Stomach (tissue), 9 donors: ENCODE measurements around the gene AIFM3. TPM values are rescaled to one million over a fixed set of nuclear protein-coding genes. Genes with fewer than 3 reads are reported as not detected.

ENCODE experiments used
- DNase-seq, 2 donors: peaks; one replicate each; pipeline versions ENCODE4 v3.0.0 to v3.0.0-alpha.2; 2013 to 2019
- H3K27ac ChIP-seq, 5 donors: fragments of 200-600 bp in 4 of 5; sonication (generic) in 4 of 5; one replicate each; pipeline ENCODE4 v1.5.1; 2013 to 2019; ENCODE audit warnings: mild to moderate bottlenecking in 1 of 5, moderate library complexity in 1 of 5
- H3K27me3 ChIP-seq, 3 donors: fragments of 200-600 bp; sonication (generic); one replicate each; pipeline ENCODE4 v1.5.1; 2017 to 2019; ENCODE audit warnings: mixed run types in 1 of 3
- H3K36me3 ChIP-seq, 4 donors: fragments of 200-600 bp; sonication (generic); 1 replicate in 3 of 4; 2 replicates in 1 of 4; pipeline ENCODE4 v1.5.1; 2016 to 2019
- H3K4me1 ChIP-seq, 4 donors: fragments of 200-600 bp; sonication (generic); one replicate each; pipeline ENCODE4 v1.5.1; 2016 to 2019
- H3K4me3 ChIP-seq, 4 donors: fragments of 200-600 bp; sonication (generic) in 3 of 4; one replicate each; pipeline ENCODE4 v1.5.1; 2016 to 2019; ENCODE audit warnings: mild to moderate bottlenecking in 1 of 4
- H3K9me3 ChIP-seq, 4 donors: fragments of 200-600 bp; sonication (generic); one replicate each; pipeline ENCODE4 v1.5.1; 2016 to 2019
- CTCF ChIP-seq, 7 experiments: fragments of 450-650 bp in 4 of 7; fragments of 200-600 bp in 3 of 7; sonication (generic) in 3 of 7; IDR thresholded peaks; one replicate each; pipeline ENCODE4 v1.5.1; 2016 to 2019; ENCODE audit warnings: antibody characterized with exemption in 7 of 7, control low read depth in 2 of 7, mild to moderate bottlenecking in 1 of 7
- EP300 ChIP-seq: sonication (generic); formaldehyde crosslinking; IDR thresholded peaks from one replicate; pipeline ENCODE4 v1.6.1; 2017; ENCODE audit warnings: antibody characterized with exemption
- POLR2A ChIP-seq, 4 donors: fragments of 450-650 bp; IDR thresholded peaks; one replicate each; pipeline ENCODE4 v1.6.1; 2016; ENCODE audit warnings: antibody characterized with exemption in 4 of 4, control low read depth in 2 of 4, mild to moderate bottlenecking in 1 of 4, moderate library complexity in 1 of 4
- POLR2AphosphoS5 ChIP-seq, 3 donors: sonication (generic); formaldehyde crosslinking; IDR thresholded peaks; one replicate each; pipeline ENCODE4 v1.6.1; 2016; ENCODE audit warnings: antibody characterized with exemption in 3 of 3
- WGBS, 5 donors: extraction: QIAGEN DNeasy Blood & Tissue Kit in 3 of 5; methylation state at CpG; one replicate each; pipeline versions ENCODE4 v1.1.5 to v1.1.7; 2013 to 2018; 5-methylcytosine and 5-hydroxymethylcytosine counted together
- intact Hi-C: fragments of 100-400 bp; cut with DNase I; formaldehyde crosslinking; loops from one replicate; pipeline ENCODE4 v1.15.1; 2023; ENCODE audit warnings: low total_unique reads
- polyA plus RNA-seq, 3 donors: library from polyadenylated mRNA; stranded (reverse); fragments of 200-250 nt; gene quantifications; one replicate each; pipeline ENCODE4 v1.2.3, GENCODE V29; 2013
- total RNA-seq, 5 donors: library from RNA; depleted of rRNA; stranded (reverse); fragments of >200 nt; gene quantifications; one replicate each; pipeline versions ENCODE4 v1.1.0 to v1.2.3, GENCODE V29; 2014 to 2016
- donor health status: healthy with polysubstance abuse.
- donor health status: Bipolar disorder and iron deficiency.
- donor health status: healthy.

Gene AIFM3
- total and polyA plus RNA-seq, 8 donors, result 0.55 to 157 (median 2.1) TPM; not detected in 3

- peaks cover 0 to 10% (median 8%) of the 10 kb centered on the region in 4 donors for H3K9me3 ChIP-seq
- peaks cover 24 to 31% (median 27%) of the 10 kb centered on the region in 4 donors for H3K4me1 ChIP-seq
- no peak overlapping the region for H3K4me3 ChIP-seq
- no peaks in the 10 kb centered on the region for H3K36me3 ChIP-seq
- DNase-seq, result no peak
- TF ChIP-seq EP300 (no peak), POLR2AphosphoS5 (IDR thresholded peaks at IDR 0.05) (no peak), POLR2A (IDR thresholded peaks at IDR 0.05) (no peak), CTCF (IDR thresholded peaks at IDR 0.05) (no peak)
- H3K27me3 ChIP-seq, result peaks cover 0 to 17% (median 0%) of the 10 kb centered on the region in 3 donors
- 79 to 91% (median 88%) methylated on average over 13 to 17 of the region's 17 CpGs for WGBS, 5 donors
- intact Hi-C loops, result no loop called here
- H3K27ac ChIP-seq, result no peak overlapping the region
These were observed 10.6 kb downstream of the AIFM3 start for GRCh38 chr22:20977516-20978170.

- Histone ChIP-seq H3K9me3 (peaks cover 0 to 10% (median 8%) of the 10 kb centered on the region in 4 donors), H3K4me1 (peaks cover 31 to 39% (median 35%) of the 10 kb centered on the region in 4 donors), H3K36me3 (peaks cover 0 to under 1% (median 0%) of the 10 kb centered on the region in 4 donors), H3K4me3 (no peak overlapping the region), H3K27ac (no peak overlapping the region), H3K27me3 (peaks cover 0 to 17% (median 0%) of the 10 kb centered on the region in 3 donors)
- 86 to 94% (median 86%) methylated on average over 2 of the region's 2 CpGs for WGBS, 5 donors
- DNase-seq, result no peak
- TF ChIP-seq POLR2A (IDR thresholded peaks at IDR 0.05) (no peak), POLR2AphosphoS5 (IDR thresholded peaks at IDR 0.05) (no peak), CTCF (IDR thresholded peaks at IDR 0.05) (no peak), EP300 (no peak)
- intact Hi-C loops, result no loop called here
These were observed 11.4 kb downstream of the AIFM3 start for GRCh38 chr22:20978419-20978818.

- TF ChIP-seq CTCF (IDR thresholded peaks at IDR 0.05) (no peak), POLR2A (IDR thresholded peaks at IDR 0.05) (no peak), EP300 (no peak)
- H3K36me3 ChIP-seq, result peaks cover 0 to 9% (median 6%) of the 10 kb centered on the region in 4 donors
- peak; percentile 67 to 95 for DNase-seq
- peak overlapping the region; percentile 18 to 29 (median 28) for H3K4me3 ChIP-seq
- peaks cover 34 to 48% (median 41%) of the 10 kb centered on the region in 4 donors for H3K4me1 ChIP-seq
- 10 to 30% (median 14%) methylated on average over 15 to 39 of the region's 39 CpGs for WGBS, 5 donors
- H3K9me3 ChIP-seq, result peaks cover 0 to 10% (median 8%) of the 10 kb centered on the region in 4 donors
- intact Hi-C loops, result no loop called here
- peak overlapping the region in 2 of 5 donors; percentile 7 to 97 for H3K27ac ChIP-seq
- peaks cover 0 to 11% (median 0%) of the 10 kb centered on the region in 3 donors for H3K27me3 ChIP-seq
These were observed 12.3 kb downstream of the AIFM3 start for GRCh38 chr22:20979243-20979809.

GRCh38 chr22:20979940-20980453 is 12.9 kb downstream of the AIFM3 start:
- no peak for DNase-seq
- H3K4me3 ChIP-seq, result peak overlapping the region; percentile 18 to 29 (median 28)
- H3K27ac ChIP-seq, result peak overlapping the region in 2 of 5 donors; percentile 7 to 97
- peaks cover 0 to 10% (median 8%) of the 10 kb centered on the region in 4 donors for H3K9me3 ChIP-seq
- H3K36me3 ChIP-seq, result peaks cover 0 to 14% (median 6%) of the 10 kb centered on the region in 4 donors
- TF ChIP-seq POLR2AphosphoS5 (IDR thresholded peaks at IDR 0.05), result no peak
- no peak for TF ChIP-seq CTCF (IDR thresholded peaks at IDR 0.05)
- TF ChIP-seq POLR2A (IDR thresholded peaks at IDR 0.05), result no peak
- TF ChIP-seq EP300, result no peak
- intact Hi-C loops, result no loop called here
- peaks cover 34 to 48% (median 41%) of the 10 kb centered on the region in 4 donors for H3K4me1 ChIP-seq
- peaks cover 0 to 6% (median 0%) of the 10 kb centered on the region in 3 donors for H3K27me3 ChIP-seq
- 30 to 48% (median 45%) methylated on average over 9 to 13 of the region's 13 CpGs for WGBS, 5 donors
